Thyroid gland (tissue), 4 donors: Measurements from ENCODE around the gene RABGAP1.

ENCODE experiments used
- POLR2A ChIP-seq, 2 donors: fragments of 450-650 bp; IDR thresholded peaks; one replicate each; pipeline ENCODE4 v1.6.1; 2017; ENCODE audit warnings: antibody characterized with exemption in 2 of 2, mild to moderate bottlenecking in 2 of 2, moderate library complexity in 1 of 2
- TF ChIP-seq, protein P1 (sequence below), 6 experiments: fragments of 200-600 bp in 3 of 6; fragments of 450-650 bp in 3 of 6; sonication (generic) in 3 of 6; IDR thresholded peaks; one replicate each; pipeline ENCODE4 v1.5.1; 2016 to 2019; ENCODE audit warnings: antibody characterized with exemption in 6 of 6, mild to moderate bottlenecking in 2 of 6, inconsistent platforms in 1 of 6, moderate library complexity in 1 of 6

DNA sequence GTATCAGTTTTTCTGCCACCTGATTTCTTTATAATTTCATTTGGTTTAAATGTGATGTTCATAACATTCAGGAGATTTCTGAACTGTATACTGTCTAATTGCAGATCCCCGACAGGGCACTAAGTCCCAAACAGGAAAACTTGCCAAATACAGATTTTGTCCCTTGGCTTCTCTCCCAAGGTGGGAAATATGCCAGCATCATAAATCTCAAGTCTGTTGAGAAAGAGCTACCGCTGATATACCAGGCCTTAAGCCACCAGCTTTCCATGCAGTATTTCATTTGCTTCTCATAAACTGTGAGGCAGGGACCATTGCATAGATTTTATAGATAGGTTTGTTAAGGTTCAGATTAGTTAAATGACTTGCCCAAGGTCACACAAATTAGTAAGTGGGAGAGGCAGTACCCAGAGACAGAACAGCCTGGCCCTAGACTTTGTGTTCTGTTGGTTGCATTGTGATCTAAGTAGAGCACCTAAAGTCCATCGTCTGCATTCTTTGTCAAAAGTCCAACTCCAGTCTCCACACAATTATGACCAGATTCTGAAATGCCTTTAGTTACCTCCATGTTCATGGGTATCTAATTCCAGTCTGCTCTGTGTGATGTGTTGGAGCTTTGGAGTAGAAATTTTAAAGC, 108.9 kb downstream of the RABGAP1 start:
- TF ChIP-seq, protein P1, sequence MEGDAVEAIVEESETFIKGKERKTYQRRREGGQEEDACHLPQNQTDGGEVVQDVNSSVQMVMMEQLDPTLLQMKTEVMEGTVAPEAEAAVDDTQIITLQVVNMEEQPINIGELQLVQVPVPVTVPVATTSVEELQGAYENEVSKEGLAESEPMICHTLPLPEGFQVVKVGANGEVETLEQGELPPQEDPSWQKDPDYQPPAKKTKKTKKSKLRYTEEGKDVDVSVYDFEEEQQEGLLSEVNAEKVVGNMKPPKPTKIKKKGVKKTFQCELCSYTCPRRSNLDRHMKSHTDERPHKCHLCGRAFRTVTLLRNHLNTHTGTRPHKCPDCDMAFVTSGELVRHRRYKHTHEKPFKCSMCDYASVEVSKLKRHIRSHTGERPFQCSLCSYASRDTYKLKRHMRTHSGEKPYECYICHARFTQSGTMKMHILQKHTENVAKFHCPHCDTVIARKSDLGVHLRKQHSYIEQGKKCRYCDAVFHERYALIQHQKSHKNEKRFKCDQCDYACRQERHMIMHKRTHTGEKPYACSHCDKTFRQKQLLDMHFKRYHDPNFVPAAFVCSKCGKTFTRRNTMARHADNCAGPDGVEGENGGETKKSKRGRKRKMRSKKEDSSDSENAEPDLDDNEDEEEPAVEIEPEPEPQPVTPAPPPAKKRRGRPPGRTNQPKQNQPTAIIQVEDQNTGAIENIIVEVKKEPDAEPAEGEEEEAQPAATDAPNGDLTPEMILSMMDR (IDR thresholded peaks at IDR 0.05) = no peak
- no peak for TF ChIP-seq POLR2A (IDR thresholded peaks at IDR 0.05)
